H9 (cell line): Measurements from ENCODE around the gene PRRC2B. TPM values are rescaled to one million over a fixed set of nuclear protein-coding genes. Genes with fewer than 3 reads are reported as not detected.

ENCODE experiments used
- DNase-seq: peaks from one replicate; pipeline ENCODE4 v3.0.0-alpha.2; 2017
- H2AFZ ChIP-seq: one replicate; pipeline ENCODE4 v1.6.1; 2013; ENCODE audit warnings: mild to moderate bottlenecking, low read length, control low read depth, moderate library complexity
- H2AK5ac ChIP-seq: 2 replicates; pipeline ENCODE4 v1.6.1; 2013; ENCODE audit warnings: low read length, control low read depth, mixed read lengths; ENCODE audit not compliant: insufficient read length
- H2BK120ac ChIP-seq: one replicate; pipeline ENCODE4 v1.6.1; 2013; ENCODE audit warnings: low read depth, mild to moderate bottlenecking, low read length, control low read depth, inconsistent platforms; ENCODE audit not compliant: poor library complexity, severe bottlenecking
- H2BK12ac ChIP-seq: 2 replicates; pipeline ENCODE4 v1.6.1; 2013; ENCODE audit warnings: low read length, control low read depth, mixed read lengths, low read depth; ENCODE audit not compliant: insufficient read length
- H2BK15ac ChIP-seq: 2 replicates; pipeline ENCODE4 v1.6.1; 2013; ENCODE audit warnings: low read depth, low read length, control low read depth
- H2BK20ac ChIP-seq: one replicate; pipeline ENCODE4 v1.6.1; 2013; ENCODE audit warnings: low read depth, mild to moderate bottlenecking, low read length, control low read depth, inconsistent platforms; ENCODE audit not compliant: poor library complexity, severe bottlenecking
- H2BK5ac ChIP-seq: 2 replicates; pipeline ENCODE4 v1.6.1; 2013; ENCODE audit warnings: low read length, control low read depth, mixed read lengths; ENCODE audit not compliant: insufficient read length
- H3K14ac ChIP-seq: 2 replicates; pipeline ENCODE4 v1.6.1; 2013; ENCODE audit warnings: low read length, control low read depth; ENCODE audit not compliant: insufficient read depth
- H3K18ac ChIP-seq: 2 replicates; pipeline ENCODE4 v1.6.1; 2013; ENCODE audit warnings: low read depth, mild to moderate bottlenecking, mixed read lengths, low read length, control low read depth; ENCODE audit not compliant: insufficient read length
- H3K23ac ChIP-seq: 2 replicates; pipeline ENCODE4 v1.6.1; 2013; ENCODE audit warnings: low read length, control low read depth, mixed read lengths, low read depth; ENCODE audit not compliant: insufficient read length
- H3K23me2 ChIP-seq: 2 replicates; pipeline ENCODE4 v1.6.1; 2013; ENCODE audit warnings: low read depth, mild to moderate bottlenecking, mixed read lengths, low read length, control low read depth; ENCODE audit not compliant: insufficient read length, poor library complexity, severe bottlenecking
- H3K27ac ChIP-seq: 2 replicates; pipeline ENCODE4 v1.5.1; 2013; ENCODE audit warnings: low read length, control low read depth, mixed read lengths, low read depth; ENCODE audit not compliant: insufficient read length
- H3K27me3 ChIP-seq: 2 replicates; pipeline ENCODE4 v1.6.1; 2013; ENCODE audit warnings: low read length, control low read depth, inconsistent platforms; ENCODE audit not compliant: insufficient read depth
- H3K4ac ChIP-seq: 2 replicates; pipeline ENCODE4 v1.6.1; 2013; ENCODE audit warnings: low read depth, mild to moderate bottlenecking, control low read depth, inconsistent platforms, low read length, moderate library complexity
- H3K4me1 ChIP-seq: 2 replicates; pipeline ENCODE4 v1.6.1; 2013; ENCODE audit warnings: low read length, control low read depth, inconsistent platforms; ENCODE audit not compliant: insufficient read depth
- H3K4me2 ChIP-seq: 2 replicates; pipeline ENCODE4 v1.6.1; 2013; ENCODE audit warnings: low read length, control low read depth, mixed read lengths; ENCODE audit not compliant: insufficient read length, insufficient read depth
- H3K56ac ChIP-seq: 2 replicates; pipeline ENCODE4 v1.6.1; 2013; ENCODE audit warnings: low read depth, mild to moderate bottlenecking, mixed read lengths, low read length, control low read depth; ENCODE audit not compliant: insufficient read length
- H3K79me1 ChIP-seq: 2 replicates; pipeline ENCODE4 v1.6.1; 2013; ENCODE audit warnings: low read depth, mild to moderate bottlenecking, moderate library complexity, low read length, control low read depth, inconsistent platforms; ENCODE audit not compliant: insufficient read depth, poor library complexity, severe bottlenecking
- H3K79me2 ChIP-seq: 2 replicates; pipeline ENCODE4 v1.6.1; 2013; ENCODE audit warnings: low read length, control low read depth, inconsistent platforms; ENCODE audit not compliant: insufficient read depth
- H3K9ac ChIP-seq: 2 replicates; pipeline ENCODE4 v1.6.1; 2013; ENCODE audit warnings: low read length, control low read depth, mixed read lengths; ENCODE audit not compliant: insufficient read length; ENCODE audit errors: extremely low read depth
- H3K9me3 ChIP-seq: one replicate; pipeline ENCODE4 v1.6.1; 2013; ENCODE audit warnings: low read depth, low read length, inconsistent platforms; ENCODE audit not compliant: control insufficient read depth
- H3T11ph ChIP-seq: one replicate; pipeline ENCODE4 v1.6.1; 2013; ENCODE audit warnings: mild to moderate bottlenecking, low read length, control low read depth, inconsistent platforms
- H4K20me1 ChIP-seq: one replicate; pipeline ENCODE4 v1.6.1; 2013; ENCODE audit not compliant: control insufficient read depth, insufficient read length, insufficient read depth
- H4K5ac ChIP-seq: 2 replicates; pipeline ENCODE4 v1.6.1; 2013; ENCODE audit warnings: low read depth, mild to moderate bottlenecking, mixed read lengths, low read length, control low read depth; ENCODE audit not compliant: insufficient read length
- H4K8ac ChIP-seq: replicated peaks from 2 replicates; pipeline ENCODE4 v1.6.1; 2013; ENCODE audit warnings: low read length, control low read depth, mixed read lengths, low read depth; ENCODE audit not compliant: insufficient read length
- H4K91ac ChIP-seq: 2 replicates; pipeline ENCODE4 v1.6.1; 2013; ENCODE audit warnings: low read depth, mild to moderate bottlenecking, moderate library complexity, mixed read lengths, low read length, control low read depth; ENCODE audit not compliant: insufficient read length
- H3K27ac Mint-ChIP-seq, 3 experiments: 2 replicates in 2 of 3; 3 replicates in 1 of 3; pipeline ENCODE4 v1.8.0; 2020 to 2021; ENCODE audit warnings: mixed read lengths in 3 of 3, mild to moderate bottlenecking in 1 of 3, moderate library complexity in 1 of 3
- H3K27me3 Mint-ChIP-seq: 2 replicates; pipeline ENCODE4 v1.8.0; 2021; ENCODE audit warnings: low read depth, mild to moderate bottlenecking, moderate library complexity, mixed read lengths
- H3K36me3 Mint-ChIP-seq, 3 experiments: 2 replicates in 2 of 3; 3 replicates in 1 of 3; pipeline ENCODE4 v1.8.0; 2020 to 2021; ENCODE audit warnings: low read depth in 3 of 3, mixed read lengths in 3 of 3; ENCODE audit not compliant: insufficient read depth in 1 of 3
- H3K4me1 Mint-ChIP-seq, 2 experiments: 2 replicates each; pipeline ENCODE4 v1.8.0; 2020; ENCODE audit warnings: mixed read lengths in 2 of 2
- H3K4me3 Mint-ChIP-seq, 2 experiments: 2 replicates in 1 of 2; 3 replicates in 1 of 2; pipeline ENCODE4 v1.8.0; 2020 to 2021; ENCODE audit warnings: mild to moderate bottlenecking in 2 of 2, mixed read lengths in 2 of 2, moderate library complexity in 1 of 2
- H3K9me3 Mint-ChIP-seq, 2 experiments: 2 replicates in 1 of 2; 3 replicates in 1 of 2; pipeline ENCODE4 v1.8.0; 2020; ENCODE audit warnings: mild to moderate bottlenecking in 2 of 2, mixed read lengths in 2 of 2, moderate library complexity in 1 of 2
- CTCF ChIP-seq: fragments of 200-600 bp; sonication (generic); conservative IDR thresholded peaks from 3 replicates; pipeline ENCODE4 v1.8.0; 2021; ENCODE audit warnings: antibody characterized with exemption, mild to moderate bottlenecking
- WGBS: extraction: QIAGEN DNeasy Blood & Tissue Kit; methylation state at CpG from one replicate; pipeline ENCODE4 v1.1.7; 2013; ENCODE audit warnings: missing lambda C conversion rate, low lambda C conversion rate, mixed read lengths; ENCODE audit not compliant: insufficient read length; ENCODE audit errors: extremely low coverage; 5-methylcytosine and 5-hydroxymethylcytosine counted together
- total RNA-seq: library from RNA; stranded (reverse); gene quantifications from 2 replicates; pipeline ENCODE4 v1.2.1, GENCODE V29; 2021

PRRC2B gene
- total RNA-seq, 1 experiment from 2014 or later, result 251 TPM

DNA sequence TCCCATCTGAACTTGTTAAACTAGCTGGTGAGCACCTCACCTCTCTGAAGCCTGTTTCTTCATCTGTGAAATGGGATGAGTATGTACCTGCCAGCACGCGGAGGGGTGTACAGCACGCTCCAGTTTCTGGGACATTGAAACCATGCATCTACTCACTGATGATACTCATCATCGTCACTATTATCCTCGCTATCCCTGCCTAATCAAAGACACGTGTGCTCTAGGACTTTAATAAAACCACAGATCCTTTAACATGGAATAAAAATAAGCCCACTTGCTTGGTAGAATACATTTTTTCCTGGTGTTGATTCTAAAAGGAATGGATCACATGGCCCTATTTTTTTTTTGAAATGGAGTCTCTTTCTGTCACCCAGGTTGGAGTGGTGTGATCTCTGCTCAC is 71.5 kb downstream of the PRRC2B start:
- H2BK12ac ChIP-seq, result no peak overlapping the region
- Mint-ChIP-seq H3K36me3 (peaks cover 68 to 91% (median 88%) of the 10 kb centered on the region in 3 experiments; a peak in 6 of 7 replicates), H3K9me3 (no peaks in the 10 kb centered on the region), H3K4me3 (no peak overlapping the region), H3K27me3 (no peaks in the 10 kb centered on the region), H3K27ac (peak overlapping the region in 1 of 3 experiments; percentile 10; a peak in 1 of 7 replicates), H3K4me1 (no peaks in the 10 kb centered on the region)
- no peaks in the 10 kb centered on the region for H4K20me1 ChIP-seq
- H3T11ph ChIP-seq, result no peak overlapping the region
- H2AFZ ChIP-seq, result no peak overlapping the region
- H3K9ac ChIP-seq, result no peak overlapping the region
- H4K8ac ChIP-seq, result no peak overlapping the region
- no peak overlapping the region for H2BK5ac ChIP-seq
- no peak overlapping the region for H3K4me2 ChIP-seq
- H2AK5ac ChIP-seq, result no peak overlapping the region
- H3K4ac ChIP-seq, result no peak overlapping the region
- H3K27me3 ChIP-seq, result no peaks in the 10 kb centered on the region
- H3K9me3 ChIP-seq, result no peaks in the 10 kb centered on the region
- no peak overlapping the region for H4K91ac ChIP-seq
- H3K18ac ChIP-seq, result no peak overlapping the region
- H3K79me1 ChIP-seq, result no peaks in the 10 kb centered on the region
- H4K5ac ChIP-seq, result no peak overlapping the region
- WGBS, result no CpG with 5 or more reads among the region's 6 CpGs
- H3K27ac ChIP-seq, result no peak overlapping the region
- no peak overlapping the region for H2BK120ac ChIP-seq
- H3K4me1 ChIP-seq, result no peaks in the 10 kb centered on the region
- no peak overlapping the region for H3K23ac ChIP-seq
- no peaks in the 10 kb centered on the region for H3K23me2 ChIP-seq
- no peak overlapping the region for H2BK20ac ChIP-seq
- no peak overlapping the region for H3K14ac ChIP-seq
- no peak overlapping the region for H2BK15ac ChIP-seq
- H3K79me2 ChIP-seq, result no peaks in the 10 kb centered on the region
- TF ChIP-seq CTCF, result no peak
- no peak overlapping the region for H3K56ac ChIP-seq
- DNase-seq, result no peak
